ENCODE data around the gene TELO2. TPM values are rescaled to one million over a fixed set of nuclear protein-coding genes. Genes with fewer than 3 reads are reported as not detected.

The TELO2 gene
- total RNA-seq, 4 donors from 2014 or later = 22.2 to 98.1 (median 49.6) TPM

- Histone ChIP-seq H3K4me3 (no peak overlapping the region), H3K27ac (no peak overlapping the region), H3K36me3 (peaks cover 0 to 20% (median 10%) of the 10 kb centered on the region in 4 donors), H3K9me3 (no peaks in the 10 kb centered on the region), H3K4me1 (no peaks in the 10 kb centered on the region), H3K27me3 (no peaks in the 10 kb centered on the region)
- intact Hi-C loops (cut with DNase I; ENCODE audit: low total_unique reads) (no loop called here), in situ Hi-C loops (cut with MboI; ENCODE audit: low pct_ligation_motif_present in 1 of 4, low pct_unique_long_range_greater_than_20kb in 1 of 4, low sequenced_read_pairs in 3 of 4) (no loop called here)
- 89 to 94% methylated on average over 3 to 19 of the region's 37 CpGs for WGBS, 2 donors (ENCODE audit: low coverage in 1 of 2)
- DNase-seq = no peak
- TF ChIP-seq EP300 (IDR thresholded peaks at IDR 0.05; ENCODE audit: low read depth) (no peak), POLR2A (IDR thresholded peaks at IDR 0.05) (no peak), POLR2AphosphoS5 (IDR thresholded peaks at IDR 0.05) (no peak)
- TF ChIP-seq, protein P1, sequence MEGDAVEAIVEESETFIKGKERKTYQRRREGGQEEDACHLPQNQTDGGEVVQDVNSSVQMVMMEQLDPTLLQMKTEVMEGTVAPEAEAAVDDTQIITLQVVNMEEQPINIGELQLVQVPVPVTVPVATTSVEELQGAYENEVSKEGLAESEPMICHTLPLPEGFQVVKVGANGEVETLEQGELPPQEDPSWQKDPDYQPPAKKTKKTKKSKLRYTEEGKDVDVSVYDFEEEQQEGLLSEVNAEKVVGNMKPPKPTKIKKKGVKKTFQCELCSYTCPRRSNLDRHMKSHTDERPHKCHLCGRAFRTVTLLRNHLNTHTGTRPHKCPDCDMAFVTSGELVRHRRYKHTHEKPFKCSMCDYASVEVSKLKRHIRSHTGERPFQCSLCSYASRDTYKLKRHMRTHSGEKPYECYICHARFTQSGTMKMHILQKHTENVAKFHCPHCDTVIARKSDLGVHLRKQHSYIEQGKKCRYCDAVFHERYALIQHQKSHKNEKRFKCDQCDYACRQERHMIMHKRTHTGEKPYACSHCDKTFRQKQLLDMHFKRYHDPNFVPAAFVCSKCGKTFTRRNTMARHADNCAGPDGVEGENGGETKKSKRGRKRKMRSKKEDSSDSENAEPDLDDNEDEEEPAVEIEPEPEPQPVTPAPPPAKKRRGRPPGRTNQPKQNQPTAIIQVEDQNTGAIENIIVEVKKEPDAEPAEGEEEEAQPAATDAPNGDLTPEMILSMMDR (IDR thresholded peaks at IDR 0.05) = no peak
These were observed 13.5 kb downstream of the TELO2 start for GRCh38 chr16:1506494-1507213.

DNA sequence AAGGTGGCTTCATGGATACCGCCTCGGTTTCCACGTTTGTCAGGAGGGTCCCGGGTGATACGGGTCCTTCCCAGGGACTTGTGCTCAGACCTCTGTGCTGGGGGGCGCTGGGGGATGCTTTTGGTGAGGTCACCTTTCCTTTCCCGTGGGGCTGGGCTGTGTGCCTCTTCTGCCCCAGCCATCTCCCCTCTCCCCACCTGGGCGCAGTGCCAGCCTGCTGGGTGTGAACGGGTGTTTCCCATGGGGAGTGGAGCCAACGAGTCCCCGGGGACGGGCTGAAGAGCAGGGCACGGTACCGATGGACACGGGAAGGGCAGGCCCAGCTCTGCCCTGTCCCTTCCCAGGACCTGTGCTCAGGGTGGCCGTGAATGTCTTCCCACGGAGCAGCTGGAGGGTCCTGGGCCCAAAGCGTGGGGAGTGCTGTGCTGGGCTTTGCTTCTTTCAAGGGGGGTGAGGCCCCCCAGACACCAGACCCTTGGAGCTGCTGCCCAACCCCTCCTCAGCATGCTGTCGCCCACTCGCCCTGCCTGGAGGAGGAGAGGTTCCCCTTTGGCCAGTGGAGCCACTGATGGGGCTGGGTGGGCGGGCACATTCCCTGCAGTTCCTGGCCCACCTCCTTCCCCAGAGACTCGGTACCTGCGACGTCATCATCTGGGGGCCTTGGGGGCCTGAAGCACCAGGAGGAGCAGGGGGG, 15.5 kb downstream of the TELO2 start:
- Histone ChIP-seq H3K27ac (no peak overlapping the region), H3K36me3 (peaks cover 0 to under 1% (median 0%) of the 10 kb centered on the region in 4 donors), H3K27me3 (no peaks in the 10 kb centered on the region), H3K4me3 (no peak overlapping the region), H3K9me3 (no peaks in the 10 kb centered on the region), H3K4me1 (no peaks in the 10 kb centered on the region)
- intact Hi-C loops (cut with DNase I; ENCODE audit: low total_unique reads) (no loop called here), in situ Hi-C loops (cut with MboI; ENCODE audit: low pct_ligation_motif_present in 1 of 4, low pct_unique_long_range_greater_than_20kb in 1 of 4, low sequenced_read_pairs in 3 of 4) (no loop called here)
- TF ChIP-seq POLR2AphosphoS5 (IDR thresholded peaks at IDR 0.05) (no peak), POLR2A (IDR thresholded peaks at IDR 0.05) (no peak), EP300 (IDR thresholded peaks at IDR 0.05; ENCODE audit: low read depth) (no peak)
- TF ChIP-seq, protein P1 (IDR thresholded peaks at IDR 0.05) = no peak
- 88% methylated on average over 24 of the region's 24 CpGs; no CpG with 5 or more reads in 1 of the 2 donors for WGBS, 2 donors (ENCODE audit: low coverage in 1 of 2)
- no peak for DNase-seq

GRCh38 chr16:1509307-1510221, 16.4 kb downstream of the TELO2 start:
- no peaks in the 10 kb centered on the region for H3K27me3 ChIP-seq
- H3K9me3 ChIP-seq = peaks cover 0 to 4% of the 10 kb centered on the region in 2 donors
- TF ChIP-seq EP300 (IDR thresholded peaks at IDR 0.05; ENCODE audit: low read depth) (no peak), POLR2A (IDR thresholded peaks at IDR 0.05) (no peak), POLR2AphosphoS5 (IDR thresholded peaks at IDR 0.05) (no peak)
- TF ChIP-seq, protein P1 (IDR thresholded peaks at IDR 0.05) = no peak
- H3K4me1 ChIP-seq = no peaks in the 10 kb centered on the region
- H3K36me3 ChIP-seq = no peaks in the 10 kb centered on the region
- peak overlapping the region in 3 of 4 donors; percentile 33 to 49 (median 41) for H3K27ac ChIP-seq
- in situ Hi-C loops (cut with MboI; ENCODE audit: low pct_ligation_motif_present in 1 of 4, low pct_unique_long_range_greater_than_20kb in 1 of 4, low sequenced_read_pairs in 3 of 4) (no loop called here), intact Hi-C loops (cut with DNase I; ENCODE audit: low total_unique reads) (no loop called here)
- no peak for DNase-seq
- WGBS, 2 donors (ENCODE audit: low coverage in 1 of 2) = 84% methylated on average over 39 of the region's 44 CpGs; no CpG with 5 or more reads in 1 of the 2 donors
- H3K4me3 ChIP-seq = no peak overlapping the region

GRCh38 chr16:1510272-1510671, 17.1 kb downstream of the TELO2 start:
- TF ChIP-seq, protein P1 (IDR thresholded peaks at IDR 0.05) = no peak
- TF ChIP-seq POLR2AphosphoS5 (IDR thresholded peaks at IDR 0.05) (no peak), EP300 (IDR thresholded peaks at IDR 0.05; ENCODE audit: low read depth) (no peak), POLR2A (IDR thresholded peaks at IDR 0.05) (no peak)
- peak overlapping the region in 3 of 4 donors; percentile 17 to 49 (median 41) for H3K27ac ChIP-seq
- in situ Hi-C loops (cut with MboI; ENCODE audit: low pct_ligation_motif_present in 1 of 4, low pct_unique_long_range_greater_than_20kb in 1 of 4, low sequenced_read_pairs in 3 of 4) (no loop called here), intact Hi-C loops (cut with DNase I; ENCODE audit: low total_unique reads) (no loop called here)
- H3K27me3 ChIP-seq = no peaks in the 10 kb centered on the region
- no peak for DNase-seq
- no peaks in the 10 kb centered on the region for H3K36me3 ChIP-seq
- 80 to 83% methylated on average over 1 to 10 of the region's 10 CpGs for WGBS, 2 donors (ENCODE audit: low coverage in 1 of 2)
- H3K9me3 ChIP-seq = peaks cover 0 to 5% of the 10 kb centered on the region in 2 donors
- no peak overlapping the region for H3K4me3 ChIP-seq
- no peaks in the 10 kb centered on the region for H3K4me1 ChIP-seq
